OCI-LY3 (cell line): ENCODE measurements around the gene SEPTIN11.

Experiments used
- H2AFZ ChIP-seq: fragments of 200-600, 300-600 bp; shearing (Covaris generic); 2 replicates; pipeline ENCODE4 v1.6.0; 2014; ENCODE audit warnings: antibody characterized with exemption, low read depth, low read length
- H3K27ac ChIP-seq: fragments of 200-600, 300-600 bp; sonication (generic); 2 replicates; pipeline ENCODE4 v1.5.1; 2014; ENCODE audit warnings: mild to moderate bottlenecking, low read length, moderate library complexity, mixed read lengths
- H3K27me3 ChIP-seq: fragments of 200-600, 300-600 bp; sonication (generic); 2 replicates; pipeline ENCODE4 v1.6.1; 2014; ENCODE audit warnings: low read depth, low read length, mixed read lengths
- H3K36me3 ChIP-seq: fragments of 200-600, 300-600 bp; sonication (generic); replicated peaks from 2 replicates; pipeline ENCODE3; 2014; ENCODE audit warnings: low read depth, low read length, mixed read lengths
- H3K4me1 ChIP-seq: fragments of 300-600, 200-600 bp; sonication (generic); 2 replicates; pipeline ENCODE4 v1.6.1; 2014; ENCODE audit warnings: low read length, mixed read lengths
- H3K4me2 ChIP-seq: fragments of 200-600, 300-600 bp; sonication (generic); 2 replicates; pipeline ENCODE4 v1.6.1; 2014; ENCODE audit warnings: low read length, mixed read lengths
- H3K4me3 ChIP-seq: fragments of 300-600, 200-600 bp; sonication (generic); 2 replicates; pipeline ENCODE4 v1.5.1; 2014; ENCODE audit warnings: antibody characterized with exemption, mild to moderate bottlenecking, low read length, moderate library complexity
- H3K79me2 ChIP-seq: fragments of 300-600, 200-600 bp; shearing (Covaris generic); 2 replicates; pipeline ENCODE4 v1.6.1; 2014; ENCODE audit warnings: mild to moderate bottlenecking, low read length, mixed read lengths
- H3K9ac ChIP-seq: fragments of 300-600, 200-600 bp; shearing (Covaris generic); 2 replicates; pipeline ENCODE4 v1.6.0; 2014; ENCODE audit warnings: mild to moderate bottlenecking, low read length, moderate library complexity
- H3K9me3 ChIP-seq: fragments of 200-600, 300-600 bp; shearing (Covaris generic); 2 replicates; pipeline ENCODE4 v1.6.1; 2014; ENCODE audit warnings: low read length, mixed read lengths; ENCODE audit not compliant: insufficient read depth
- H4K20me1 ChIP-seq: fragments of 200-600, 300-600 bp; sonication (generic); 2 replicates; pipeline ENCODE4 v1.6.1; 2016; ENCODE audit warnings: low read length, mixed read lengths; ENCODE audit not compliant: insufficient read depth
- EZH2phosphoT487 ChIP-seq: fragments of 200-600 bp; shearing (Covaris generic); IDR thresholded peaks from 2 replicates; pipeline ENCODE4 v1.6.1; 2018; ENCODE audit warnings: antibody characterized with exemption, mixed run types, low read depth
- TF ChIP-seq, protein P1 (sequence below): fragments of 200-600, 300-600 bp; sonication (generic); IDR thresholded peaks from 2 replicates; pipeline ENCODE4 v1.5.1; 2014; ENCODE audit warnings: antibody characterized with exemption, low read length, low read depth

SEPTIN11 gene

DNA sequence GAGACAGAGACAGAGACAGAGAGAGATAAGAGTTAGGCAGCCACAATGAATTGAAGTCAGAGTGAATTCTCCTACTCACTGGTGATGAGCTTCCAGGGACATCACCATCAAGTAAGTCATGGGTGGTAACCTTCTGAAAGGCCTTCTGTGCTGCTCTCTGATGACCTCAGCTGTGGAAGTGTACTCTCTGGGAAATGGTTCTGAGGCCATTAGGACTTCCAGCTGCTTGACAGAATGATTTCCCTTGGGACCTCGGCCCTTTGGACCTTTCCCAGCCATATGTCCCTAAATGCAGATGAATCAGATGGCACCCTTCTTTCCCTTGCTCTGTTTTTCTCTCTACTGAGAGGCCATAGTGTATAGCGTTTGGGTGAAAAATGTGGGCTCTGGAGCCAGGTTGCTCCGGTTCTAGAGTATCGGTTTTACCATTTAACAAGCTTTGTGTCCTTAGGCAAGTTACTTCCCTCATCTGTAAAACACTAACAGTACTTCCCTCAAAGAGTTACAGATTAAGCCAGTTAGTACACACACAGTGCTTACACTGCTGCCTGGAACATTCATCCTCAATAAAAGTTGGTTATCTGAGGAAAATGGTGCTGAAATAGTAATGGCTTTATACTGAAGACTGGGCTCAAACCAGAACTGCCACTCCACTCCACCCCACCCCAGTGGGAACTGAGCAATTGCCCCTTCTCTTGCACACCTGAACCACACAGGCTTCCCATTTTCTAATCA is 7.6 kb downstream of the SEPTIN11 start:
- Histone ChIP-seq H3K27me3 (no peaks in the 10 kb centered on the region), H3K4me2 (no peak overlapping the region), H3K4me1 (peaks cover 14% of the 10 kb centered on the region), H3K4me3 (no peak overlapping the region), H3K9ac (no peak overlapping the region), H3K9me3 (no peaks in the 10 kb centered on the region), H2AFZ (no peak overlapping the region), H3K36me3 (peaks cover 9% of the 10 kb centered on the region), H4K20me1 (peaks cover 28% of the 10 kb centered on the region), H3K27ac (no peak overlapping the region), H3K79me2 (peaks cover 70% of the 10 kb centered on the region)
- no peak for TF ChIP-seq EZH2phosphoT487
- TF ChIP-seq, protein P1, sequence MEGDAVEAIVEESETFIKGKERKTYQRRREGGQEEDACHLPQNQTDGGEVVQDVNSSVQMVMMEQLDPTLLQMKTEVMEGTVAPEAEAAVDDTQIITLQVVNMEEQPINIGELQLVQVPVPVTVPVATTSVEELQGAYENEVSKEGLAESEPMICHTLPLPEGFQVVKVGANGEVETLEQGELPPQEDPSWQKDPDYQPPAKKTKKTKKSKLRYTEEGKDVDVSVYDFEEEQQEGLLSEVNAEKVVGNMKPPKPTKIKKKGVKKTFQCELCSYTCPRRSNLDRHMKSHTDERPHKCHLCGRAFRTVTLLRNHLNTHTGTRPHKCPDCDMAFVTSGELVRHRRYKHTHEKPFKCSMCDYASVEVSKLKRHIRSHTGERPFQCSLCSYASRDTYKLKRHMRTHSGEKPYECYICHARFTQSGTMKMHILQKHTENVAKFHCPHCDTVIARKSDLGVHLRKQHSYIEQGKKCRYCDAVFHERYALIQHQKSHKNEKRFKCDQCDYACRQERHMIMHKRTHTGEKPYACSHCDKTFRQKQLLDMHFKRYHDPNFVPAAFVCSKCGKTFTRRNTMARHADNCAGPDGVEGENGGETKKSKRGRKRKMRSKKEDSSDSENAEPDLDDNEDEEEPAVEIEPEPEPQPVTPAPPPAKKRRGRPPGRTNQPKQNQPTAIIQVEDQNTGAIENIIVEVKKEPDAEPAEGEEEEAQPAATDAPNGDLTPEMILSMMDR: no peak

DNA sequence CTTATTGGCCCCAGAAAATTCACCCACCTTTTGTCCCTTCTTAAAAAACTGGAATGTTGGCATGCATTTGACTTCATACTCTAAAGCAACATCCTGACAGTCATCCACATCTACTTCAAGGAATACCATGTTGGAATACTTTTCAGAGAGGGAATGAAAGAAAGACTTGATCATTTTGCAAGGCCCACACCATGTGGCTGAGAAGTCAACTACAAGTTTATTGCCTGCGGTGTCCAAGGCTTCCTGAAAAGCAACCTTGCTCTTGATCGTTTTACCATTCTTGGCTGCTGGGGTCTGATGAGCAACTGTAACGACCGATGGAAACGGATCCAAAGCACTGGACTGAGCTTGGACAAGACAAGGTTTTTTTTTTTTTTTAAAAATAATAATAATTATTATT is 9.3 kb downstream of the SEPTIN11 start:
- Histone ChIP-seq H3K79me2 (peaks cover 63% of the 10 kb centered on the region), H3K9ac (no peak overlapping the region), H3K36me3 (peaks cover 2% of the 10 kb centered on the region), H3K9me3 (no peaks in the 10 kb centered on the region), H3K4me1 (peaks cover 14% of the 10 kb centered on the region), H2AFZ (no peak overlapping the region), H3K4me2 (no peak overlapping the region), H3K27me3 (no peaks in the 10 kb centered on the region), H4K20me1 (peaks cover 18% of the 10 kb centered on the region), H3K27ac (no peak overlapping the region), H3K4me3 (no peak overlapping the region)
- TF ChIP-seq, protein P1: no peak
- no peak for TF ChIP-seq EZH2phosphoT487

DNA sequence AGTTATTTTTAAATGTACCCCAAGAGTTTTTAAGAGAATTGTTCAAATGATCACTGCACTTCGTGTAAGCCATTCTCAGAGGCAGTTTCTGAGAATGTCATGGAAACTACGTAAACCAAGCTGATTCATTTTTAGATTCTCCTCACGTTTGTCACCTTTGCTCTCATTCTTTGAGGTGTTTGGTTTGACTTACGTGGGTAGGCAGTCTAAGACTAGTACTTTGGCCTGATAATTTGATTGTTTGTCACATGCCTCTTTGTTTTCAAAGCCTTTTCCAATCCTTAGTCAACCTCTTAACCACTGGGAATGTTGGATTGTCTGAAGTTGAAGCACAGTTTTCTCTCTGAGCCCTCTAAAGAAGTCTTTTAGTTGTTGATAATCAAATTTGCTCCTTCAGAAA is 10.5 kb downstream of the SEPTIN11 start:
- Histone ChIP-seq H3K79me2 (peaks cover 64% of the 10 kb centered on the region), H3K9ac (no peak overlapping the region)
- no peak for TF ChIP-seq EZH2phosphoT487
- TF ChIP-seq, protein P1: no peak

DNA sequence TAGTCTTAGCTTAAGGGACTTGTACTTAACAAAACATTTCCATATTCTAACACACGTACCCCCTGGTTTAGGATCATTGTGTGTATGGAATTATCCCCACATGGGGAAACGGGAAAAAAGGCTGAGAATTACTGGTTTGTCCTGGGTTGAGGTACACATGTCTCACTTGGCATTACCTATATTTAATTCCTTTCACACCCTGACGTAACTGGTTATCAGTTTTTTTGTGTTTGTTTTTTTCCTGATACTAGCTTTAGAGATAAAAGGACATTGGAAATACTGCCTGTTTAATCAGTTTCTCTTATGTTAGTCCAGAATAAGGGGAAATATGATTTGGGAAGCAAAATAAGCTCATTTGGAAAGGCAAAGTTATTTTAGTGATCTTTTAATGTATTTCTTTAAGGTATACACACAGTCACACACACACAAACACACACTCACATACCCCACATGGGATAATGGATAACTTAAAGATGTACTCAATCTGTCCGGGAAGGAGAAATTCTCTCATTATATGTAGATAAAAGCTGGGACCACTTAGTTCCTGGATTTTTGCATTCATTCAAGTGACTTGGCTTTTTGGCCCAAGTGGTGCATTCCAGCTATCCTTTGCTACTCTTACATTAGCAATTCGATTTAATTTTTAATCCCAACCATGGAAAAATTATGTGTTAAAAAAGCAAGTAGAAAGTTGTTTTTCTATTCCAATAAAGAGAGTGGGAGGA is 13.0 kb downstream of the SEPTIN11 start:
- no peak overlapping the region for H3K27ac ChIP-seq
- H2AFZ ChIP-seq: no peak overlapping the region
- no peak overlapping the region for H3K9ac ChIP-seq
- TF ChIP-seq, protein P1: no peak
- no peak for TF ChIP-seq EZH2phosphoT487
- H3K79me2 ChIP-seq: peaks cover 52% of the 10 kb centered on the region
- H3K36me3 ChIP-seq: peaks cover 2% of the 10 kb centered on the region
- peaks cover 10% of the 10 kb centered on the region for H4K20me1 ChIP-seq
- H3K4me1 ChIP-seq: peaks cover 7% of the 10 kb centered on the region
- no peak overlapping the region for H3K4me3 ChIP-seq
- H3K4me2 ChIP-seq: no peak overlapping the region
- H3K27me3 ChIP-seq: no peaks in the 10 kb centered on the region
- no peaks in the 10 kb centered on the region for H3K9me3 ChIP-seq

More for the DNA sequence above, 10.5 kb downstream of the SEPTIN11 start:
- no peak overlapping the region for H3K4me2 ChIP-seq
- peaks cover 2% of the 10 kb centered on the region for H3K36me3 ChIP-seq
- peaks cover 14% of the 10 kb centered on the region for H3K4me1 ChIP-seq
- H2AFZ ChIP-seq: no peak overlapping the region
- H3K27me3 ChIP-seq: no peaks in the 10 kb centered on the region
- H3K27ac ChIP-seq: no peak overlapping the region
- H3K4me3 ChIP-seq: no peak overlapping the region
- peaks cover 15% of the 10 kb centered on the region for H4K20me1 ChIP-seq
- no peaks in the 10 kb centered on the region for H3K9me3 ChIP-seq
